ENCODE measurements around the gene IL1RAPL1.

DNA sequence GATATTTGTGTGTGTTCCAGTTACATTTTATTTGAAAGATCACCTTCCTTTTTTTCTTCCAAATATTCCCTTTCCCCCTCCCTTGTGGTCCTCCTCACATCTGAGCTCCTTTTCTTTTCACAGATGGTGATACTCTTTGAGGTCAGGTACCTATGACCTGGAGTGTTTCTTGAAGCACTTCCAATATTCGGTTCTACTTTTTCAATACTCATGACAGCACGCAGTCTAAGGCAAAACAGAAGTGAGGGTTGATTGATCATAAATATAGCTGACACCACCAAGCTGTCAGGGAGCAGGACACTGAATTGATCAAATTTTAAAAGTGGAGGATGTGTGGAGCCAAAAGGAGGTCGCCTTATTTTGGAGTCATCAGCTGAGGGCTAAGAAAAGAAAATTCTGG lies 1293.7 kb downstream of the IL1RAPL1 start:
- no peak for TF ChIP-seq CTCF (conservative IDR thresholded peaks at IDR 0.05; ENCODE audit: low read depth in 2 of 2)
- TF ChIP-seq NANOG (IDR thresholded peaks at IDR 0.05; ENCODE audit: borderline replicate concordance) = no peak
- no peak for TF ChIP-seq POLR2AphosphoS5 (IDR thresholded peaks at IDR 0.05; ENCODE audit: low read depth)
- TF ChIP-seq EZH2 (IDR thresholded peaks at IDR 0.05; ENCODE audit: low read depth, unreplicated experiment) = no peak
- TF ChIP-seq REST (IDR thresholded peaks at IDR 0.05; ENCODE audit: unreplicated experiment) = no peak

Measured in GM23338 (cell line).